Sigmoid colon (tissue), 7 donors: ENCODE data around the gene SYF2. TPM values are rescaled to one million over a fixed set of nuclear protein-coding genes. Genes with fewer than 3 reads are reported as not detected.

Experiments used
- DNase-seq: peaks from one replicate; pipeline ENCODE4 v3.0.0-alpha.2; 2019
- H3K27ac ChIP-seq, 4 donors: fragments of 200-600 bp; sonication (generic); one replicate each; pipeline ENCODE4 v1.5.1; 2016 to 2019; ENCODE audit warnings: mild to moderate bottlenecking in 1 of 4
- H3K27me3 ChIP-seq, 3 donors: fragments of 200-600 bp; sonication (generic); one replicate each; pipeline ENCODE4 v1.5.1; 2019; ENCODE audit warnings: mild to moderate bottlenecking in 1 of 3
- H3K36me3 ChIP-seq, 4 donors: fragments of 200-600 bp; sonication (generic); one replicate each; pipeline ENCODE4 v1.5.1; 2016 to 2019
- H3K4me1 ChIP-seq, 4 donors: fragments of 200-600 bp; sonication (generic); one replicate each; pipeline ENCODE4 v1.5.1; 2017 to 2019
- H3K4me3 ChIP-seq, 4 donors: fragments of 200-600 bp; sonication (generic); one replicate each; pipeline ENCODE4 v1.5.1; 2017 to 2019; ENCODE audit warnings: mild to moderate bottlenecking in 2 of 4, moderate library complexity in 1 of 4
- H3K9me3 ChIP-seq, 4 donors: fragments of 200-600 bp in 3 of 4; sonication (generic) in 3 of 4; one replicate each; pipeline versions ENCODE4 v1.5.1 to v1.6.1; 2013 to 2019
- CTCF ChIP-seq, 4 experiments: fragments of 450-650 bp in 3 of 4; fragments of 200-600 bp in 1 of 4; IDR thresholded peaks; one replicate each; pipeline ENCODE4 v1.5.1; 2016 to 2019; ENCODE audit warnings: antibody characterized with exemption in 4 of 4, mild to moderate bottlenecking in 3 of 4, moderate library complexity in 2 of 4
- EP300 ChIP-seq, 4 donors: sonication (generic); formaldehyde crosslinking; IDR thresholded peaks; one replicate each; pipeline ENCODE4 v1.6.1; 2017; ENCODE audit warnings: antibody characterized with exemption in 4 of 4
- POLR2A ChIP-seq, 2 donors: fragments of 450-650 bp; IDR thresholded peaks; one replicate each; pipeline ENCODE4 v1.6.1; 2016; ENCODE audit warnings: antibody characterized with exemption in 2 of 2, mild to moderate bottlenecking in 2 of 2, moderate library complexity in 2 of 2
- POLR2AphosphoS5 ChIP-seq, 4 donors: sonication (generic); formaldehyde crosslinking; IDR thresholded peaks; one replicate each; pipeline ENCODE4 v1.6.1; 2017; ENCODE audit warnings: antibody characterized with exemption in 4 of 4
- WGBS, 2 donors: extraction: QIAGEN DNeasy Blood & Tissue Kit; methylation state at CpG; one replicate each; pipeline ENCODE4 v1.1.7; 2013; 5-methylcytosine and 5-hydroxymethylcytosine counted together
- intact Hi-C: fragments of 100-400 bp; cut with DNase I; formaldehyde crosslinking; loops from one replicate; pipeline ENCODE4 v1.15.1; 2023
- polyA plus RNA-seq, 3 donors: library from polyadenylated mRNA; stranded (reverse); fragments of 200-250 nt; gene quantifications; one replicate each; pipeline ENCODE4 v1.2.3, GENCODE V29; 2013
- total RNA-seq, 4 donors: library from RNA; depleted of rRNA; stranded (reverse); fragments of >200 nt; gene quantifications; one replicate each; pipeline ENCODE4 v1.1.0, GENCODE V29; 2016
- donor health status: healthy with polysubstance abuse.
- donor health status: Bipolar disorder and iron deficiency.
- donor health status: healthy.

The SYF2 gene
- total and polyA plus RNA-seq, 7 donors = 58.2 to 138 (median 95.2) TPM

- intact Hi-C loops = no loop called here
- H3K4me1 ChIP-seq = no peaks in the 10 kb centered on the region
- no peaks in the 10 kb centered on the region for H3K9me3 ChIP-seq
- no peak overlapping the region for H3K4me3 ChIP-seq
- DNase-seq = no peak
- no peaks in the 10 kb centered on the region for H3K36me3 ChIP-seq
- 83 to 95% methylated on average over 18 of the region's 18 CpGs for WGBS, 2 donors
- no peak for TF ChIP-seq CTCF (IDR thresholded peaks at IDR 0.05)
- TF ChIP-seq EP300 (IDR thresholded peaks at IDR 0.05) = no peak
- no peak for TF ChIP-seq POLR2A (IDR thresholded peaks at IDR 0.05)
- TF ChIP-seq POLR2AphosphoS5 (IDR thresholded peaks at IDR 0.05) = no peak
- no peak overlapping the region for H3K27ac ChIP-seq
- H3K27me3 ChIP-seq = no peaks in the 10 kb centered on the region
These were observed 23.6 kb upstream of the SYF2 start for GRCh38 chr1:25255706-25256577.

- no peaks in the 10 kb centered on the region for H3K9me3 ChIP-seq
- WGBS, 2 donors = 79 to 83% methylated on average over 2 of the region's 2 CpGs
- H3K27me3 ChIP-seq = no peaks in the 10 kb centered on the region
- H3K27ac ChIP-seq = no peak overlapping the region
- no peak for DNase-seq
- H3K4me1 ChIP-seq = no peaks in the 10 kb centered on the region
- TF ChIP-seq CTCF (IDR thresholded peaks at IDR 0.05) (no peak), EP300 (IDR thresholded peaks at IDR 0.05) (no peak), POLR2AphosphoS5 (IDR thresholded peaks at IDR 0.05) (no peak), POLR2A (IDR thresholded peaks at IDR 0.05) (no peak)
- H3K36me3 ChIP-seq = no peaks in the 10 kb centered on the region
- no peak overlapping the region for H3K4me3 ChIP-seq
- intact Hi-C loops = no loop called here
These were observed 21.6 kb upstream of the SYF2 start for GRCh38 chr1:25253911-25254310.

GRCh38 chr1:25247829-25248754 lies 15.8 kb upstream of the SYF2 start:
- 21 to 22% methylated on average over 30 of the region's 30 CpGs for WGBS, 2 donors
- intact Hi-C loops = loop anchor here (10.0 kb wide), 1 partner anchor 567 kb away; the partner anchor contains the start of gene MTFR1L

DNA sequence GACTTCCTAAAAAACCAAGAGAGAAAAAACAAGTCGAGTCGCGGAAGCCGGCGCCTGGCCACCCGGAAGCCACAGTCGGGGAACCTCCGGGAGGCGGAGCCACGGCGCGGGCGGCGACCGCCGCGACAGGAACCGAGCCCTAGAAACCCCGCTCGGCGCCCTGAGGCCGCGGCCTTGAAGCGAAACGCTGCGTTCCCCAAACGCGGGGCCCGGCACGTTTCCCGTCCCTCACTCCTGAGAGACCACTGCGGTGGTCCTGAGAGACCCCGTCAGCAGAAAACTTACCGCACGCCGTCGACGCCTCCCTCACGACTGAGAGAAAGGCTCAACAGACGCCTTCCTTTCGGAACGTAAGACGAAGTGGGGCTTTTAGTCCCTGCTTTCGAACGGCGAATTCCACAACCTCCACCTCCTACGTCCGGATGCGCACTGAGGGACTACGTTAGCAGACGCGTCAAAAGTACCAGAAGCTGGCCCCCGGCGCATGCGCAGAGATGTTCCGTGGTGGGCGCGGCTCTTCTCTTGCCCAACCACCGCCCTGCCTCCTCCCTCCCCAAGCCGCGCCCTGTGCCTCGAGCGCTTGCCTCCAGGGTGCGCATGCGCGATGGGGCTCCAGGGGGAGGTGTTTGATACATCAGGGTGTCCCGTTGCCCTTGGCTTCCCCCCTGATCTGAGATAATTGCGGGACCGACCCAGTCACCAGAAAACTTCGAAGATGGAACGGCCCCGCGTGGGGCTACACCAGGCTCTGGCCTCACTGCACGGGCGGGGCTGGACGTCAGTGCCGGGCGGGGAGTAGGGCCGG lies 14.9 kb upstream of the SYF2 start, which contains the start of gene RSRP1:
Gene RSRP1, minus strand, starts transcription at position 431 of the 805 bp plus-strand sequence. CDS start 491 bp downstream, outside the sequence.
- Histone ChIP-seq H3K36me3 (peaks cover 15 to 33% (median 26%) of the 10 kb centered on the region in 4 donors), H3K27ac (peak within 1 kb of the TSS; percentile 98 to 100 (median 99)), H3K4me1 (peaks cover 0 to 31% (median 27%) of the 10 kb centered on the region in 4 donors), H3K9me3 (no peaks in the 10 kb centered on the region), H3K4me3 (peak within 1 kb of the TSS; percentile 79 to 97 (median 95)), H3K27me3 (no peaks in the 10 kb centered on the region)
- 0% methylated on average over 79 of the region's 79 CpGs for WGBS, 2 donors
- intact Hi-C loops = loop anchor here (10.0 kb wide), 1 partner anchor 568 kb away; the partner anchor contains the start of gene MTFR1L
- DNase-seq = peak; percentile 100
- TF ChIP-seq EP300 (IDR thresholded peaks at IDR 0.05) (peak in 1 of 4 donors; percentile 17), POLR2A (IDR thresholded peaks at IDR 0.05) (peak; percentile 100), POLR2AphosphoS5 (IDR thresholded peaks at IDR 0.05) (peak; percentile 100), CTCF (IDR thresholded peaks at IDR 0.05) (peak in 1 of 4 experiments; percentile 13)

More at GRCh38 chr1:25247829-25248754, 15.8 kb upstream of the SYF2 start:
- Histone ChIP-seq H3K36me3 (peaks cover 8 to 24% (median 19%) of the 10 kb centered on the region in 4 donors), H3K9me3 (no peaks in the 10 kb centered on the region), H3K4me3 (peak overlapping the region; percentile 79 to 97 (median 95)), H3K4me1 (peaks cover 0 to 31% (median 27%) of the 10 kb centered on the region in 4 donors), H3K27me3 (no peaks in the 10 kb centered on the region), H3K27ac (peak overlapping the region; percentile 98 to 100 (median 99))
- DNase-seq = no peak
- no peak for TF ChIP-seq EP300 (IDR thresholded peaks at IDR 0.05)
